Measurements from ENCODE around the gene PTPN5.
"Not testable (repeated sequence)": the region's sequence is repeated elsewhere in the genome, so short reads cannot be mapped to it uniquely, and the experiment has no call there.

The PTPN5 gene

GRCh38 chr11:18706330-18707243 is 85.0 kb downstream of the PTPN5 start:
- peak; percentile 68 to 74 for ATAC-seq

DNA sequence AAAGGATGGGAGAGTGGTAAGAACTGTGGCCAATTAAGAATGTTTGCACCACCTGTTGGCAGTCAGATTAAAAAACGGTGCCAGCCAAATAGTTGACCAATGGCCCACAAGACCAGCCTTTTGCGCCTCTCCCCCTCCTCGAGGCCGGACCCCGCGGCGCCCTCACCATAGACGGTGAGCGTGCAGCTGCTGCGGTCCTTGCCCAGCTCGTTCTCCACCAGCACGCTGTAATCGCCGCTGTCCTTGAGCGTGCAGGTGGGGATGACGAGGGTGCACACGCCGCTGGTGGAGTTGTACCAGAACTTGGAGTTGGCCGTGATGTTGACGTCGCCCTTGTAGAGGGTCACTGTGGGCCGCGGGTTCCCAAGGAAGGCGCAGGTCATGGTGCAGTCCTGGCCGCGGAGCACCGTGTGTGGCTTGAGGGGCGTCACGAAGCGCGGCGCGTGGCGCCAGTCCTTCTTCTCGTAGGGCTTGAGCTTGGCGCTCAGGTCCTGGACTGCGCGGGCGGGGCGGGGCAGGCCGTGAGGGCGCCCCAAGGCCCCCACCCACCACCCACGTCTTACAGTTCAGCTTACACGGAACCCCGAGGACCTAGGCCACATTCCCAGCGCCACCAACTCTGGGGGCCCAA is 85.8 kb downstream of the PTPN5 start:
- peak; percentile 39 to 61 for ATAC-seq

- no peak for ATAC-seq
Measured at GRCh38 chr11:18704698-18705097, 86.9 kb downstream of the PTPN5 start.

- no peak for ATAC-seq
Measured at GRCh38 chr11:18704045-18704645, 87.5 kb downstream of the PTPN5 start.

DNA sequence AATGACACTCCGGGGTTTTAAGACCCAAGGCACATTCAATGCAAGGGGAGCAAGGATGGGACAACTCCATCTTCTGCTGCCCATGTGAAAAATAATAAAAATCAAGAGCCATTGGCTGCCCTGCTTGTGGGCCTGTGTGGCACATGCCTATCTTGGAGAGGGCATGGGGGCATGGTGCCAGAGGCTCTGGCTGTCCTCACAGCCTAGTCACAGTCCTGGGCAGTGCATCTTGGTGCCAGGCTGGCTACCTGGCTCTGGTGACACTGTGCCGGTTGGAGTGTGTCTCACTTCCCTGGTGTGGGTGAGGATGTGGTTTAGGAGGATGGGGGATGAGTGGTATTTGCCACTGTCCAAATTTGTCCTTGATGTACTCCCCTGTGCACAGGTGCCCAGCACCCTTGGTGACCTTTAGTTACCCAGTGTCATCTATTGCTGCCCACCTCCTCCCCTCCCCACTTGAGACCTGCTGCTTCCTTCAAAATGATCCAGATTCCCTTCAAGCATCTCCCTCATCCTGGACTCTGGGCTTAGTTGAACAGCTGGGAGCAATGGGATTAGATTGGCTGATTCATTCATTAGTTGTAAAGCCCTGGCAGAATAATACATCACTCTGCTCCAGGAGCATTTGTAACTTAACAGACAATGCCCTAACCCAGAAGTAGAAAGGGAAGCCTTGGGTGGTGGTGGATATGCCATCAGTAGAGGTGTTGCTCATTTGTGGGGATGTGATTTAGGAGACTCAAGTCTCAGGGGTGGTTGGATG is 88.4 kb downstream of the PTPN5 start:
- no peak for ATAC-seq

DNA sequence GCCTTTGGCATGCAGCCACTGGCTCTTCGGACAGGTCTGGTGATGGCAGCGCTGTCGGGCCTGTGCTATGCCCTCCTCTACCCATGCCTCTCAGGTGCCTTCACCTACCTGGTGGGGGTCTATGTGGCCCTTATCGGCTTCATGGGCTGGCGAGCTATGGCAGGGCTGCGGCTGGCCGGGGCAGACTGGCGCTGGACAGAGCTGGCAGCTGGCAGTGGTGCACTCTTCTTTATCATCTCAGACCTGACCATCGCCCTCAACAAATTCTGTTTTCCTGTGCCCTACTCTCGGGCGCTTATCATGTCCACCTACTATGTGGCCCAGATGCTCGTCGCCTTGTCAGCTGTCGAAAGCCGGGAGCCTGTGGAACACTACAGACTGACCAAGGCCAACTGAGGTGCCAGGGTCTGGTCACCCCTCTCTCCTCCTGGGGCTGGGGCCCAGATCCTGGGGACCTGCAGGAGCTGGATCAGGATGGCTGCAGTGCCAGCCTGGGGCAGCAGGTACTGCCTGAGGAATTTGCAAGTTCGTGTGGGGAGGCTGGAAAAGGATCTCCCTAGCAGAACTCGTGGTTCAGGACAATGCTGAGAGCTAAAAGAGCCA is 89.9 kb downstream of the PTPN5 start:
- ATAC-seq = no peak

DNA sequence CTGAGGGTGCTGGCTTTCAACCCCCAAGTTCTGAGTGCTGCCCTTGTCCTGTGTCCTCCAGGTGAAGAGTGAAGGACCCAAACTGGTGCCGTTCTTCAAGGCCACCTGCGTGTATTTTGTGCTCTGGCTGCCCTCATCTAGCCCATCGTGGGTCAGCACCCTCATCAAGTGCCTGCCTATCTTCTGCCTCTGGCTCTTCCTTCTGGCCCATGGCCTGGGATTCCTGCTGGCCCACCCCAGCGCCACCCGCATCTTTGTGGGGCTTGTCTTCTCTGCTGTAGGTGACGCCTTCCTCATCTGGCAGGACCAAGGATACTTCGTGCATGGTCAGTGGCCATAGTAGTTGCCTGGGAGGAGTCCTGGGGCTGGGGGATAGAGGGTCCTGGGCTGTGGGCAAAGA is 90.7 kb downstream of the PTPN5 start:
- no peak for ATAC-seq

DNA sequence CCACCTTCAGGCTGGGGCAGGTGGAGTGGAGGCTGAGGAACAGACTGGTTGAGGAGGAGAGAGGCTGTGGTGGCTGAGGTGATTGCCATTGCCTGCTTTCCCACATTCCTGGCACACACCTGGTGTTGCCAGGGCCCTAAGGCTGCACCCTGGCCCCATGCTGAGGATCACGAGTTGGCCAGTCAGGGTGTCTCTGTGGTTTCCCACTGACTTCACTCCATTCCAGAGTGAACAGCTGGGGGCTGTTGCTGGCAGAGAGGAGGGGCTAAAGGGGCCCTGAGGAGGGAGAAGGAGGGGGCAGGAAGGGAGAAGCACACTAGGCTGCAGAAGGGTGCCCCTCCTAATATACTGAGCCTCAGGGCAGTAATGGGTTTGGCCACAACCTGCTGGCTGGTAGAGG is 91.2 kb downstream of the PTPN5 start:
- ATAC-seq = no peak

- ATAC-seq = no peak
Measured at GRCh38 chr11:18699848-18700261, 91.7 kb downstream of the PTPN5 start.

DNA sequence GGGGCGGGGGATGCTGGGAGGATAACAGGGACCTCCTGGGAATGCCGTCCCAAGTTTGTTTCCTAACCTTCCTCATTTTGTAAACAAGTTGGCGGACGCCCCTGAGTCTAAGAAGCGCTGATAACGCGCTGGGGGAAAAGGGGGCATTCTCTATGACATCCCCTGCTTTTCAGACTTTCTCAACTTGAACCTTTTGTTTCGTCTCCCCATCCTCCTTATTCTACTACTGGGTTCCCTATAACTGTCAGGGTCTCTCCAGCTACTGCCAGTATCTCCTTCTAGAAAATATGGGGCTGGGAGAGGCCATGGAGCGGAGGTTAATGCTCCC is 92.4 kb downstream of the PTPN5 start:
- ATAC-seq = no peak

- peak; percentile 91 to 95 for ATAC-seq
Measured at GRCh38 chr11:18698341-18699268, 93.0 kb downstream of the PTPN5 start, which contains the start of gene TMEM86A. TSS of gene TMEM86A (plus strand) at chr11:18698779. CDS start at chr11:18698887, 108 bp downstream.

DNA sequence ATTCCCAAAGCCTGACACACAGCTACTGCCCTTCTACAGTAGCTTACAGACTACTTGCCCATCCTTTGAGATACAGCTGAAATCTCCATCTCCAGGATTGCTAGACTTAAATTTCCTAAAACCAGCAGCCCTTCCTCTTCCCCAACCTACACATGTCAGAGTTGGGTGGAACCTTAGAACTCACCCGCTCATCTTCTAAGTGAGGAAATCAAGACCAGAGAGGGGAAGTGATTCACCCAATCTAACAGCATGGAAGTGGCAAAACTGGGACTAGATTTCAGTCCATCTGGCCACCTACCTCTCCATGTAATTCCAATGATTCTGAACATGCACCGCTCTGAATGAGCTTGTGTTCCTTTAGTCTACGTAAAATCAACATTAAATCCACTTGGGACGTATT is 94.0 kb downstream of the PTPN5 start:
- ATAC-seq = no peak

DNA sequence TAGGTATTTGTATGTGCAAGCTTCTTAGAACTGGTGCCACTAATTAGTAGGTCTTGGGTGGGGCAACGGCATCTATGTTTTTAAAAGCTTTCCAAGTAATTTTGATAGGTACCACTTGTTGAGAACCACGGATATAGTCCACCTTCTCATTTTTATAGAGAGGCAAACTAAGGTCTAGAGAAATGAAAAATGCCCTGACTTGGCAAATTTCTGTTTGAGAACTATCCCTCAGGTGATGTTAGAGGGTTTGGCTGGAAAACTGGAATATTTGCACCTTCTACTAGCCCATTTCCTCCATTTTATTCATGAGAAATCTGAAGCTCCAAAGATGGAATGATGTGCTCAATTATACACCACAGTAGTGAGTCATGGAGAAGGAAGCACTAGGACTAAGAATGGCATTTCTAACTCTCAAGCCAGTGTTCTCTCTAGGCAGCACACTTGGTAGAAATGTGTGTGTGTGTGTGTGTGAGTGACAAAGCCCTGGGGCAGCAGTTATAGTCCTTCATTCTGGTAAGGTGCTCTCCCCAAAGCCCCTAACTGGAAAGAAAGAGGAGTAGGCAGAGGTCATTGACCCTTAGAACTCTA is 94.9 kb downstream of the PTPN5 start:
- no peak for ATAC-seq

DNA sequence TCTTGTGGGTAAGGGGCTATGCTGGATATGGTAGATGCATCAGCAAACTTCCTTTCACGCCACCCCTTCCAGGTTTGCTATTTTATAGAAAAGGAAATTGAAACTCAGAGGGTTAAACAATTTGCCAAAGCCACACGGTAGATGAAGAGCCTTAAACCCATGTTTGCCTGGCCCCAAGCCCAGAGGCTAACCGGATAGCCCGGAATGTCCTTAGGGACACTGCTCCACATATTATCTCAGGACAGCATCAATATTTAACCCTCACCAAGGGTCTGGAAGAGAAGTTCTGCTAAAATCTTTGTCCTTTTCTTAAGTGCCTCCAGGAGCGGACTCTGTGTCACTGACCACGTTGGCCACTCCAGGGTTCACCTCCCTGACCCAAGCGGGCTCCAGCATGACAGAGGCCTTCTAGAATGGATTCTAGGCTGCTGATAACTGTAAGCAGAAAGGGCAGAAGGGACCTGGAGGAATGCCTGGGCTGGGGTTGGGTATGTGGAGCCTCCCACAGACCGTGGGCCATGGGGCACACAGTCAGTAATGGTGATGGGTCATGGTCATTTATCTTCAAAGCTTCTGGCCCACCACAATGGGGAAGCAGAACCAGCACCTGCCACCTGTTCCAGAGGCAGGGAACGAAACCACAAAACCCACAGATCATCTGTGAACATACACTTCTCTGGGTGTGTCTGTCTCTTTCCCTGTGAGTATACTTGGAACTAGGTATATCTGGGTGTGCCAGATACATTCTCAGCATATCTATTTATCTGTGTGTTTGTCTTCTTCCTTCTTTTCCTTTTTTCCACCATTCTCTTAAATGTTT is 98.4 kb downstream of the PTPN5 start:
- ATAC-seq = no peak

DNA sequence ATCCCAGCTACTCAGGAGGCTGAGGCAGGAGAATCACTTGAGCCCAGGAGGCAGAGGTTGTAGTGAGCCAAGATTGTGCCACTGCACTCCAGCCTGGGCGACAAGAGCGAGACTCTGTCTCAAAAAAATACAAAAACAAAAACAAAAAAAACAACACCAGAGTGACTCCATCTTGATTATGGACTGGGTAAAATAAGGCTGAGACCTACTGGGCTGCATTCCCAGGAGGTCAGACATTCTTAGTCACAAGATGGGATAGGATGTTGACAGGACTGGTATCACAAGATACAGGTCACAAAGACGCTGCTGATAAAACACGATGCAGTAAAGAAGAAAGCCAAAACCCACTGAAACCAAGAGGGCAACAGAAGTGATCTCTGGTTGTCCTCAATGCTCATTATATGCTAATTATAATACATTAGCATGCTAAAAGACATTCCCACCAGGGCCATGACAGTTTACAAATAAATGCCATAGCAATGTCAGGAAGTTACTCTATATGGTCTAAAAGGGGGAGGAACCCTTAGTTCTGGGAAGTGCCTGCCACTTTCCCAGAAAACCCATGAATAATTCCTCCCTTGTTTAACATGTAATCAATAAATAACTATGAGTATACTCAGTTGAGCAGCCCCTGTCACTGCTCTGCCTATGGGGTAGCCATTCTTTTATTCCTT is 100.0 kb downstream of the PTPN5 start:
- ATAC-seq = peak; percentile 21 to 24

GRCh38 chr11:18684267-18684666 is 107.3 kb downstream of the PTPN5 start:
- ATAC-seq = no peak

DNA sequence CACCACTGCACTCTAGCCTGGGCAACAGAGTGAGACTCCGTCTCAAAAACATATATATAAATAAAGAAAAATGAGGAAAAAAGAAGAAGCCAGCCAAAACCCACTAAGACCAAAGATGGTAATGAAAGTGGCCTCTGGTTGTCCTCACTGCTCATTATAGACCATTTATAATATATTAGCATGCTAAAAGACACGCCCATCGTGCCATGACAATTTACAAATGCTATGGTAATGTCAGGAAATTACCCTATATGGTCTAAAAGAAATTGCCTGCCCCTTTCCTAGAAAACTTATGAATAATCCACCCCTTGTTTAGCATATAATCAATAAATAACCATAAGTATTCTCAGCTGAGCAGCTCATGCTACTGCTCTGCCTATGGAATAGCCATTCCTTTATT is 109.1 kb downstream of the PTPN5 start:
- ATAC-seq = no peak

DNA sequence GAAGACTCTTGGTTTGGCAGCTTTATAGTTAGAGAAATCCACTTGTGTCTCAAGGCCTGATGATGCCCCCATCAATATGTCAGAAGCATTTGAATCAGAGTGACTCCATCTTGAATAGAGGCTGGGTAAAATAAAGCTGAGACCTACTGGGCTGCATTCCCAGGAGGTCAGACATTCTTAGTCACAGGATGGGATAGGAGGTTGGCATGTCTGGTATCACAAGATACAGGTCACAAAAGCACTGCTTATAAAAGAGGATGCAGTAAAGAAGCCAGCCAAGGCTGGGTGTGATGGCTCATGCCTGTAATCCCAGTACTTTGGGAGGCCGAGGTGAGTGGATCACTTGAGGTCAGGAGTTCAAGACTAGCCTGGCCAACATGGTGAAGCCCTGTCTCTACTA is 109.6 kb downstream of the PTPN5 start:
- ATAC-seq = not testable (repeated sequence)
